GM19099 (cell line): Measurements from ENCODE around the gene RGL1.

Experiments used
- POLR2A ChIP-seq: IDR thresholded peaks from 3 replicates; pipeline ENCODE4 v1.6.1; 2011; ENCODE audit warnings: low read depth; ENCODE audit not compliant: insufficient read length; ENCODE audit errors: extremely low read depth

The RGL1 gene

DNA sequence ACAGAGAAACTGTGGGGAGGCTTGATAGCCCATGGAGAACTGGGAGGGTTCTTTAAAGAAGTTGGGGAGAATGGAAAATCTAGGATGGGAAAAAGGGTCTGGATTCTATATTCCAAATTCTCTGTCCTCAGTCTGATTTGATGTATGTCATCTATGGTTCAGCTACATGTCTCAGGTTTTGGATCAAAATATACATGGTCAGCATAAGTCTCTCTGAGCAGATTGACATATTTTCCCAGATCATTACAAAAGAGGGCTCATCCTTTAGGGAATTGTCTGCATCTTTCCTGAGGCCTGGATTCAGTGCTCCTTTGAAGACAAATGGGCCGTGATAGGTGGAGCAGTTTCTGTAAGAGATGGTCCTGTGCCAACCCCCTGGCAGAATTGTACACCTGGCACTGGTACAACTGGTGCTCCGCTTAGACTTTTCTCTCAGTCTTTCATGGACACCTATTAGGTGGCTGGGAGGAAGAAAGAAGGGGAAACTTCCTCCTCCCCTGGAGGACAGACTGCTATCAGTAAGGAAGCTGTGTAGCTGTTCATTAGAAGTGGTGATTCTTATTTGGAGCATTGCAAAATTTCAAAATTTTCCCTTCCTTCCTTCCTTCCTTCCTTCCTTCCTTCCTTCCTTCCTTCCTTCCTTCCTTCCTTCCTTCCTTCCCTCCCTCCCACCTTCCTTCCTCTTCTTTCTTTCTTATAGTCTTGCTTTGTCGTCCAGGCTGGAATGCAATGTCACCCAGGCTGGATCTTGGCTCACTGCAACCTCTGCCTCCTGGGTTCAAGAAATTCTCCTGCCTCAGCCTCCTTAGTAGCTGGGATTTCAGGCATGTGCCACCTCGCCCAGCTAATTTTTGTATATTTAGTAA lies 26.1 kb upstream of the RGL1 start:
- no peak for TF ChIP-seq POLR2A

DNA sequence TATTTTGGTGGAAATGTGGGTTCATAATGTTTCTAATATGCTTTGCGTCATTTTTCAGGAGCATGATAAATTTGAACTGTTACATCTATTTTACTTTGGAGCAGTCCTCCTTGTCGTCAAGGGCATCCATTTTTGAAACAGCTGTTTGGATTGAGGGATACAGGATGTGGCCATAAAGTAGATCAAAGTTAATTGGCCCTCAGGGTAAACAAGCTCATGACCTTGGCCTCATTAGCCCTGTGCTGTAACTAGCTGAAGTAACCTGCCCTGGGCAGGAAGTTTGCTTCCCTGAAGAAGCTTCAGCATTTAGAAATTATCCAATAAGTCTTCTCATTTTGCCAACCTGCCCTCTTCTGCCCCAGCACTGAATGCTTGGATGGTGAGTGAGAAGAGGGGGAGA lies 24.8 kb upstream of the RGL1 start:
- no peak for TF ChIP-seq POLR2A

DNA sequence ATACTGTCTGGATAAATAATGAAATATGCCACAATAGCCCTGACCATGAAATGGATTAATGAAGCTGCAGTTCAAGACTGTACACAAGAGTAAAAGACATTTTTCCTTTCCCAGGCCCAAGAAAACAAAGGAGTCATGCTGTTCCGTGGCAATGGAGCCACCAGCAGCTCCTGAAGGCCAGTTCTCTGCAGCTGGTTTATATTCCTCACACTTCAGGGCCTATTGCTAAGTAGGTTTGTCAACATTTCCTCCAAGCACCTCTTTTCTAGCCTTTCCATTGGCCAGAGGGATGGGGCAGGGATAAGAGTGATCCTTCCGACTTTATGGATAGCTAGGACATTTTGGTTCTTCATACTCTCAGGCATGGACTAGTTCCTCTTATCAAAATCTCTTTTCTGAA lies 24.2 kb upstream of the RGL1 start:
- TF ChIP-seq POLR2A: no peak

DNA sequence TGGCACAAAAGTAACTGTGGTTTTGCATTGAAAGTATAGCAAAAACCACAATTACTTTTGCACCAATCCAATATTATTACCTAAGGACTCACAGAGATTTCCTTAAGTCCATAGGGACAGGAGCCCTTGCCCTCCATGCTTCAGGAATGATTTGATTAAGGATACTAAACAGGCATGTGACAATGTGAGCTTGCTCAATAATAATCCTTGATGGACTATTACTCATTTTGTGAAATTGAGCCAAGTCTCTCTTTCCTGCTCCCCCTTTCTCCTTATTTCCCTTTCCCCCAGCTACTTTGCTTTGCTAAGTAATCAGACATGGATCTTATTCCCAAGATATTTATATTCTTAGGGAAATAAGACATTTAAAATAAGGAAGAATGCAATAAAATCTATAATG lies 21.6 kb upstream of the RGL1 start:
- TF ChIP-seq POLR2A: no peak

DNA sequence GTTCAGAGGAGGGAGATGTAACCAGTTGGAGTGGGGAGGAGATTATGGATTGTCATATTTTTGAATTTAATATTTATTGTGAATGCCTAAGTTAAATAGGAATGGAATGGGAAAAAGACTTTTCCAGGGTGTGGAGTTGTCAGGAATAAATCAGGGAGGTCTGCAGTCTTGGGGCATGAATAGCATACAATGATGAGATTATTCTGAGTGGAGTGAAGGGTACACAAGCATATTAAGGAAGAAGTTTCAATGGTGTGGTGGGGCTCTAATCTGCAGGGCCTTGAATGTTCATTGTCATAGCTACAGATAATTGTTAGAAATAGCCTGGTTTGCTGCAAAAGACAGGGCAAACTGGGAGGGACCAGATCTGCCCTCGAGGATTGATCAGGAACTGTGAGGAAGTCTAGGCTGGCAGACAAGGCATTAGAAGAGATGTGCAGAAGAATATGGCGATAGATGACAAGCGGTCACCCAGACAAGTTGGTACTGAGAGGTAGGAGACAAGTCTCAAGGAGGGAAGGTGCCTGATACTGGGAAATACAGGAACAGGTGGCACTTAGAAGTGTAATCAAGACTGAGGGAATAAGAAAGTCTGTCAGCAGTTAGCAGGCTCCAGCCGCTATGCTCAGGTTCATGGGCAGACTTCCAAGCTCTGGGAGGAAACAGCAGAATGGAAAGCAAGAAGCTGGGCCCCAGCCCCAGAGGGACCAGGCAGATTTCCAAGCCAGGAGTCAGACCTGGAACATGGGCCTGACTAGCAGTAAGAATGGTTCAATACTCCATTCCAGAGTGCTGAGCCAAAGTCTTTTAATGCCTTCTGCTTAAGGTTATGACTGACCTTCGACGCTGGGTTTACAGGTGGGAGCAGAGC lies 20.9 kb upstream of the RGL1 start:
- TF ChIP-seq POLR2A: no peak

DNA sequence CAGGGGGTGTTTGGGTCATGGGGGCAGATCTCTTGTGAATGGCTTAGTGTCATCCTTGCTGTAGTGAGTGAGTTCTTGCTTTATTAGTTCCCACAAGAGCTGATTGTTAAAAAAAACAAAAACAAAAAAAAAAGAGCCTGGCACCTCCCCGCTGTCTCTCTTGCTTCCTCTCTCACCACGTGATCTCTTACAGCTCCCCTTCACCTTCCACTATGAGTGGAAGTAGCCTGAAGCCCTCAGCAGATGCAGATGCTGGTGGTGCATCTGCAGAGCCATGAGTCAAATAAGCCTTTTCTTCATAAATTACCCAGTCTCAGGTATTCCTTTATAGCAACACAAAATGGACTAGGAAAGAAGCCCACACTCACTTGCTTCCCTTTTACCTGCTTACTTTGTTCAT lies 17.2 kb upstream of the RGL1 start:
- no peak for TF ChIP-seq POLR2A

DNA sequence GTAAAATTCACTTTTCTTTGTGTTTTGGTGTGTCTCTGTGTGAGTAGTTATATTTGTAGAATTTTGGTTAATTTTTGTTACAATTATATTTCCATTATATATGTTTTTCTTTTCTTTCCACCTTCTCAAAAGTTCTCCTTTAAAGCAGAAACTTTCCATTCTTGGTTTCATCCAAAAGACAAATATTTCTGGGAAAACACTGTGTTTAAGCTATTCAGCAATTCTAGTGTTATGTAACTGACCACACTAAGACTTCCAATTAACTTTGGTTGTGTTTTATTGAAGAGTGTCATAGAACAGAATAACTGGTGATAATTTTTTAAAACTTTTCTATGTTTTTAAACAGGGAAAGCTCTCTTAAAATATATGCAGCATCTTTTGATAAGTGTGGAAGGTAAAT lies 13.6 kb upstream of the RGL1 start:
- TF ChIP-seq POLR2A: no peak

DNA sequence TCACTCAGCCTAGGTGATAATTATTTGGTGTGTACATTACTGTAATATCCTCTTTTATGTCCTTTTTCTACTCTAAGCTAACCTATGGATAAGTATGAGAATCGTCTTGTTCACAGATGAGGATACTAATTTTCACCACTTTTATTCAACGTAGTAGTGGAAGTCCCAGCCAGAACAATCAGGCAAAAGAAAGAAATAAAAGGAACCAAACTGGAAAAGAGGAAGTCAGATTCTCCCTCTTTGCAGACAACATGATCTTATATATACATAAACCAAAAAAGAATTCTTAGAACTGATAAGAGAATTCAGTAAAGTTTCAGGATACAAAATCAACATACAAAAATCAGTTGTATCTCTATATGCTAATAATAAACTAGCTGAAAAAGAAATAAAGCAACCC lies 12.6 kb upstream of the RGL1 start:
- no peak for TF ChIP-seq POLR2A

DNA sequence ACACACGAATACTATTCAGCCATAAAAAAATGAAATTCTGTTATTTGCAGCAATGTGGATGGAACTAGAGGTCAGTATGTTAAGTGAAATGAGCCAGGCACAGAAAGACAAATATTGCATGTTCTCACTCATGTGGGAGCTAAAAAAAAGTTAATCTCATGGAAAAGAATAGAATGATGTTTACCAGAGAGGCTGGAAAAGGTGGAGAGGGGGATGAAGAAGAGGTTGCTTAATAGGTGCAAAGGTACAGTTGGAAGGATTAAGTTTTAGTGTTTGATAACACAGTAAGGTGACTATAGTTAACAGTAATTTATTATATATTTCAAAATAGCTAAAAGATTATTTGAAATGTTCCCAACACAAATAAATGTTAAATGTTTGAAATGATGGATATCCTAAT lies 10.8 kb upstream of the RGL1 start:
- TF ChIP-seq POLR2A: no peak

DNA sequence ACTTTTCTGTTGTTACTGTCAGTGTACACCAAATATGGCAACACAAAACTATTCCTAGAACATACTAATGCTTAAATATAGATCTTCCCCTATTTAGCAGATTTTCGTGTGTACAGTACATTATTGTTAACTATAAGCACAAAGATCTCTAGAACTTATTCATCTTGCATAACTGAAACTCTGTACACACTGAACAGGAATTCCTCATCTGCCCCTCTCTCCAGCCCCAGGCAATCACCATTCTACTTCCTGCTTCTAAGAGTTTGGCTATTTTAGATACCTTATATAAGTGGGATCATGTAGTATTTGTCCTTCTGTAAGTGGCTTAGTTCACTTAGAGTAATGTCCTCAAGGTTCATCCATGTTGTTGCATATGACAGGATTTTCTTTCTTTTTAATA lies 4.5 kb upstream of the RGL1 start:
- TF ChIP-seq POLR2A: no peak

DNA sequence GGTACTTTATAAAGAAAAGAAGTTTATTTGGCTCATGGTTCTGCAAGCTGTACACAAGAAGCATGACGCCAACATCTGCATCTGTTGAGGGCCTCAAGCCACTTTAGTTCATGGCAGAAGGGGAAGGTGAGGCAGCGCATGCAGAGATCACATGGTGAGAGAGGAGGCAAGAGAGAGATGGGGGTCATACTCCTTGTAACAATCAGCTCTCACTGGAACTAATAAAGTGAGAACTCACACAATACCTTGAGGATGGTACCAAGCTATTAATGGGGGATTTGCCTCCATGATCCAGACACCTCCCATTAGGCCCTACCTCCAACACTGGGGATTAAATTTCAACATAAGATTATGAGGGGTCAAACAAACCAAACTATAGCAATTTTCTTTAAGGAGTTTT lies 3.3 kb upstream of the RGL1 start:
- no peak for TF ChIP-seq POLR2A

DNA sequence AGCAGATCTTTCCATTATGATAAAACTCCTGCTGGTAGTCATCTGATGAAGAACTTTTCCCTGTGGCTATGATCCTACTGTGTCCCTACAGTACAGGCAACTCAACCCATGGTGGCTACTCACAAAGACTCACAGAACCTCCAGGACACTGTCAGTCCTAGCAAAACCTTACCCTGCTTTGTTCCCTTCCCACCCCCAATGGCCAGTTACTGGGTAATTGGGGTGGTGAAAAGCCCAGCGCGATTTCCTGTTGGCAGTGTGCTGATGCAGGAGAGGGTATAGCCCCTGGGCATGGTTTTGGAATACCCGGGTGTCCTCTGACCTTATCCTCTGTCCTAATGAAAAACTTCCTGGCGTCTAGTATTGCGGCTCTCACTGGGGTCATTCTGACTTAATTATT lies 533 bp upstream of the RGL1 start:
- no peak for TF ChIP-seq POLR2A

DNA sequence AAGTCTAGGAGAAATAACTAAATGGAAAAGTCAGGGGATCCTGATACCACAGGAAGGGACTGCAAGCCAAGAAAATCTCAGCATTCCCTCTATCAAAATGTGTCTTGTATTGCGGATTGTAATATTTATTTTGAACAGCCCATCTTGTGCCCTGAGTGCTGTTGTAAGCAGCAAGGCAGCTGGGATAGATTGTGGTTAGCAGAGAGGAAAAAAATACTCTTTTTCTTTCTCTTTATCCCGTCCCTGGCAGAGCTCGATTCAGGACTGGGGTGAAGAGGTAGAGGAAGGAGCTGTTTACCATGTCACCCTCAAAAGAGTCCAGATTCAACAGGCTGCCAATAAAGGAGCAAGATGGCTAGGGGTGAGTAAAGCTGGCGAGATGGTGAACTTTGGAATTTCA lies 1.2 kb downstream of the RGL1 start:
- no peak for TF ChIP-seq POLR2A

DNA sequence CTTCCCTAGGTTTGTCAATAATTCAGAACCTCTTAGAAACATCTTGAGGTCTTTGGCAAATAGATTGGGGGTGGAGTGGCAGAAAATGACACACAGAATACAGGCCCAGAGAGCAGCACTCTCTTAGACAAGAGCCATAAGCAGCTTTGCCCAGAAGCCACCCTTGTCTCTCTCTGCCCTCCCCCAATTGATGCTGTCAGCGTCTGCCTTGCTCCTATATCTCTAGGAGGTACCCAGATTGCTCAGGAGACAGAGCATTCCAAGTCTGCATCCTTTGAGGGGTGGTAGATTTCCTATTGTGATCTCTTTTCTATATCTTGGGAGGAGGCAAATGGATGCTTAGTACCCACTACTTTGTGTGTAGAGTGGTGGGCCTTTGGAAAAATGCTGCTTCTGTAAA lies 1.8 kb downstream of the RGL1 start:
- TF ChIP-seq POLR2A: no peak

DNA sequence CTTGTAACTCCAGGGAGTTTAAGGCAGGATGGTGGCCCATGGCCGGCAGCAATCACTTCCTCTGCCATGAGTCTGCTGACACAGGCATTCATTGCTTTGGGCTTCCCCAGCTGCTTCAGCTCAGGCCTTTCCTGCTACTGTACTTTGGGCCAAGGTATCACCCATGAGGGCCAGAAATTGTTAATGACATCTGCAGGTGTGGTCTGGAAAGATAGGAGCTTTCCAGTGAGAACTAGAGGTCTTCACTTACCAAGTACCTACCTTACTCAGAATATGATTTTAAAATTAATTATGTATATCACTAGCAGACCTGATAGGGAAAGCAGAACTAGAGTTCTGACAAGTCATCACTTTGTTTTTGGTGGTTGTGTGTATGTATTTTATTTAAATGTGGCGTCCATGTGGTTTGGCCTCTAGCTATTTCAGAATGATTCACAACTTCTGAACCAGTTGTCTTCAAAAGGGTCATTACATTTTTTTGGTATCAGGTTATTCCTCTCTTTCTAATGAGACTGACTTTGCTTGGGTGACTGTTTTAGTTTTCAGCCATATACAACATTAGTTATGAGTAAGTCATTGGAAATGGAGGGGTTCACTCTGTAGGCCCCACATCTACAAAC lies 2.7 kb downstream of the RGL1 start:
- TF ChIP-seq POLR2A: no peak
